ENCODE data around the gene GPR137.

DNA sequence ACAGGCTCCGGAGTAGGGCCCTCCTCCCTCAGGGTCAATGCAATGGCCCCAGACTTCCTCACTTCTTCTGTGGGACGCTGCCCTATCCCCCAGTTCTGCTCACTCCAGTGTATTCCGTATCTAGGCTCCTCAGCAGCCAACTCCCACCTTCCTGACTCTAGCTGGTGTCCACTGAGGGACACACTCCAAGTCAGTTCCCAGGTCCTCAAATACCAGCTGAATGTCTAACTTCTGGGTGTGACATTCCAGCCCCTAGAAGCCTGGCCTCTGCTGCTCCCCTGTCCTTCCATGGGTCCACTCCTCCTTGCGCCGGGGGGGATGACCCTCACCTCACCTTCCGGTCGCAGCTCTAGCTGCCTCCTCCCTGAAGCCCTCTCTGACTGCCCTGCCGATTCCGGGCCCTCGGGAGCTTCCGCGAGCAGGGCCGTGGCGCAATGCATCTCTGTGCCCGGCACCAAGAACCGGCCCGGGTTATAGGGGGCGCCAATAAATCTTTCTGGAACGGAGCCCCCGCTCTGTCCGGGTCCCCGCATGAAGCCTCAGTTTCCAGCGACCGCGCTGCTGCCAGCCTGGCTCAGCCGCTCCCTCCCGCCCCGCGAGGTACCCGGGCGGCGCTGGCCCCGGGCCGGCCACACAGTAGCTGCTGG is 16.6 kb upstream of the GPR137 start:
- no peak for TF ChIP-seq EP300 (conservative IDR thresholded peaks at IDR 0.05; ENCODE audit: poor library complexity, severe bottlenecking)
- TF ChIP-seq, protein P1, sequence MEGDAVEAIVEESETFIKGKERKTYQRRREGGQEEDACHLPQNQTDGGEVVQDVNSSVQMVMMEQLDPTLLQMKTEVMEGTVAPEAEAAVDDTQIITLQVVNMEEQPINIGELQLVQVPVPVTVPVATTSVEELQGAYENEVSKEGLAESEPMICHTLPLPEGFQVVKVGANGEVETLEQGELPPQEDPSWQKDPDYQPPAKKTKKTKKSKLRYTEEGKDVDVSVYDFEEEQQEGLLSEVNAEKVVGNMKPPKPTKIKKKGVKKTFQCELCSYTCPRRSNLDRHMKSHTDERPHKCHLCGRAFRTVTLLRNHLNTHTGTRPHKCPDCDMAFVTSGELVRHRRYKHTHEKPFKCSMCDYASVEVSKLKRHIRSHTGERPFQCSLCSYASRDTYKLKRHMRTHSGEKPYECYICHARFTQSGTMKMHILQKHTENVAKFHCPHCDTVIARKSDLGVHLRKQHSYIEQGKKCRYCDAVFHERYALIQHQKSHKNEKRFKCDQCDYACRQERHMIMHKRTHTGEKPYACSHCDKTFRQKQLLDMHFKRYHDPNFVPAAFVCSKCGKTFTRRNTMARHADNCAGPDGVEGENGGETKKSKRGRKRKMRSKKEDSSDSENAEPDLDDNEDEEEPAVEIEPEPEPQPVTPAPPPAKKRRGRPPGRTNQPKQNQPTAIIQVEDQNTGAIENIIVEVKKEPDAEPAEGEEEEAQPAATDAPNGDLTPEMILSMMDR (IDR thresholded peaks at IDR 0.05; ENCODE audit: poor library complexity, severe bottlenecking), result no peak
- no peak for TF ChIP-seq RAD21 (conservative IDR thresholded peaks at IDR 0.05)
- no peak for TF ChIP-seq EZH2 (IDR thresholded peaks at IDR 0.05; ENCODE audit: borderline replicate concordance, insufficient read depth, low read length, poor library complexity, severe bottlenecking)
- no peak for TF ChIP-seq MXI1 (conservative IDR thresholded peaks at IDR 0.05; ENCODE audit: poor library complexity, severe bottlenecking)
- TF ChIP-seq SMC3 (conservative IDR thresholded peaks at IDR 0.05; ENCODE audit: poor library complexity), result no peak
- no peak for TF ChIP-seq TAF1 (IDR thresholded peaks at IDR 0.05; ENCODE audit: low read depth)

Data from neural cell (in vitro differentiated cells).